Measurements from ENCODE around the gene MTUS2. TPM values are rescaled to one million over a fixed set of nuclear protein-coding genes. Genes with fewer than 3 reads are reported as not detected.
A peak's percentile ranks its signal among the peaks of the same experiment; 100 is the strongest.

The MTUS2 gene
- total RNA-seq, 2 donors from 2014 or later: 0.02 TPM; not detected in 1

DNA sequence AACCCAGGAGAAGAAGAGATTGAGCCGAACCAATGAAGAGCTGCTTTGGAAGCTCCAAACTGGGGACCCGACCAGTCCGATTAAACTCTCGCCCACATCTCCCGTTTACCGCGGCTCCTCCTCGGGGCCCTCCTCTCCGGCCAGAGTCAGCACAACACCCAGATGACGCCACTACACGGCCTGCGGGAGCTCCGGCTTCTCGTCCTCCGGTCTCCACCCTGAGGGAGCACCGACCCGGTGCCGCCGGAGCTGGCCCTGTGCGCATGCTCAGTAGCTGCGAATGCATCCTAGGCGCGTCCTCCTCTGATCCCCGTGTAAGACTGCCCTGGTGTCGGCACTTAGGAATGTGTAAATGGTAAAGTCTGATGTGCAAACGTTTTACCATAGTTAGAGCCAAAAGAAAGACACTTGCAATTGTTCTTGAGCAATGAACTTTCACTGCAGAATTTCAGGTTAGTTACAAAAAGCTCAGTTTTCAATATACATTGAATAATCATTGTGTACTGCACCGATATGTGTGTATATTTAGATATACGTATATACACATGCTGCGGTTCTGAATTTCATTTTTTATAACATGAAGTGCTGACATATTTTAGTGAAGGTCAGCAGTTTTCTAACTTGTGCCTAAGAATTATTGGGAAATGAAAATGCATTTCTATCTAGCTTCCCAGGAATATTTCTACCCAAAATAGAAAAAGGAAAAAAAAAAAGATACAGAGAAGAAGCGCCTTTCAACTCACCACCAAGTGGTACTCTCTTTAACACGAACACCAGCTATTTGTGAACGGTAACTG is 683.1 kb downstream of the MTUS2 start:
- ATAC-seq (replicated peaks in 1 of 2) (no peak), DNase-seq (no peak)
- peak overlapping the region; percentile 72 for H3K27ac Mint-ChIP-seq
- no peaks in the 10 kb centered on the region for H3K4me1 Mint-ChIP-seq (ENCODE audit: low read depth)
- H3K36me3 Mint-ChIP-seq (ENCODE audit: insufficient read depth in 2 of 2): no peaks in the 10 kb centered on the region
- no peak overlapping the region for H3K4me3 Mint-ChIP-seq
- H3K27me3 Mint-ChIP-seq (ENCODE audit: low read depth): peaks cover 11% of the 10 kb centered on the region
- H3K9me3 Mint-ChIP-seq: no peaks in the 10 kb centered on the region

DNA sequence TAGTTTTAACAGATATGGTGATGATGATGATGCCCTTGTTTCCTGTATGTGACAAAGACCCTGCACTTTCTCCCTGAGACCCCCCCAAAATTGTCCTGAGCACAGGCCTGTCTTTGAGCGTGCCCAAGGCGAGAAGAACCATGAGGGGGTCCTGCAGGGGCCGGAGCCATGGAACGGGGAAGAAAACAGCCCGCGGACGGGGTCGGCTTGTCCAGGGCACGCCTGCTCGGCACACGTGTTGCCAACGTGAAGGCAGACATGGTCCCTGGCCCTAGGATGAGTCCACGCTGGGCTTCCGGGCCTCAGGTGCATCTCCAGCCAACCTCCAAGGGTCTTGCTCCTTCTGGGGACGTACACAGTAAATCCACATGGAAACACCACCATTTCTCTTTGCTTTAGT is 684.6 kb downstream of the MTUS2 start:
- Mint-ChIP-seq H3K36me3 (ENCODE audit: insufficient read depth in 2 of 2) (no peaks in the 10 kb centered on the region), H3K27me3 (ENCODE audit: low read depth) (peaks cover 11% of the 10 kb centered on the region), H3K9me3 (no peaks in the 10 kb centered on the region), H3K4me1 (ENCODE audit: low read depth) (no peaks in the 10 kb centered on the region), H3K27ac (no peak overlapping the region), H3K4me3 (no peak overlapping the region)
- DNase-seq (no peak), ATAC-seq (replicated peaks in 1 of 2) (no peak)

DNA sequence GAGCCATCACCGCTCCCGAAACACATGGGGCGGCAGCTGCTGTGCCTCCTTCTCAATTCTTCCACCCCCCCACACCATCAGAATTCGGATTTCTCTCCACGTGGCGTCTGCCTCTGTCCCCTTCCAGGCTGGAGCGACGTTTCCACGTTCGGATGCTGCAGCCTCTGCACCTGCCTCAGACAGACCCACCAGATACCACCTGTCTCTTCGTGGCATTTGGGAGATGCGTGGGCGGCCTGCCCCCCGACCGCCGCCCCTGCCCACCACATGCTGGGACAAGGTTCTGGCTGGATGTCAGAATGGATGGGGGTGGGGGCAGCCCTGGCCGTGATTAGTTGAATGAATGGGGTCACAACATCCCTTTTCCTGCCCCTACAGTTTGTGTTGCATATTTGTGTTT is 685.4 kb downstream of the MTUS2 start:
- Mint-ChIP-seq H3K9me3 (no peaks in the 10 kb centered on the region), H3K4me1 (ENCODE audit: low read depth) (no peaks in the 10 kb centered on the region), H3K4me3 (no peak overlapping the region), H3K27me3 (ENCODE audit: low read depth) (peaks cover 11% of the 10 kb centered on the region), H3K27ac (no peak overlapping the region), H3K36me3 (ENCODE audit: insufficient read depth in 2 of 2) (no peaks in the 10 kb centered on the region)
- DNase-seq (no peak), ATAC-seq (replicated peaks in 1 of 2) (no peak)

DNA sequence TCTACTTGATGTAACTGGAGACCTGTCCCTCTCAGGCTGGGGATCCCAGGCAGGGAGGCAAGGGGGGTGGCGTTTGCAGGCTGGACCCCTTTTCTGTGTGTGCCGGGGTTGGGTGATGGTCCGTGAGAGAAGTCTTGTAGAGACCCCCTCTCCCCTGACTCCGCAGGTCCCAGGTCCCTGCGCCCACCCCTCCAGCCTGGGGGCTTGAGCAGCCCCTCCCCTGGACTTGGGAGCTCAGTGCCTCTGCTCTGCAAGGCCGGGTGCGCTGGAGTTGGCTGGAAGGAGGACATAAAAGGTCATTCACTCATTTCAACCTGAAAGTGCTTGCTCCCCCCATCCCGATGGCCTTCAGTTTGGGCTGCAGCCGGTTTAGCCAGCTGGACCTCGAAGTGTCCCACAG is 685.8 kb downstream of the MTUS2 start:
- Mint-ChIP-seq H3K27me3 (ENCODE audit: low read depth) (peaks cover 11% of the 10 kb centered on the region), H3K9me3 (no peaks in the 10 kb centered on the region), H3K27ac (no peak overlapping the region), H3K4me1 (ENCODE audit: low read depth) (no peaks in the 10 kb centered on the region), H3K36me3 (ENCODE audit: insufficient read depth in 2 of 2) (no peaks in the 10 kb centered on the region), H3K4me3 (no peak overlapping the region)
- DNase-seq: no peak
- no peak for ATAC-seq (replicated peaks in 1 of 2)

DNA sequence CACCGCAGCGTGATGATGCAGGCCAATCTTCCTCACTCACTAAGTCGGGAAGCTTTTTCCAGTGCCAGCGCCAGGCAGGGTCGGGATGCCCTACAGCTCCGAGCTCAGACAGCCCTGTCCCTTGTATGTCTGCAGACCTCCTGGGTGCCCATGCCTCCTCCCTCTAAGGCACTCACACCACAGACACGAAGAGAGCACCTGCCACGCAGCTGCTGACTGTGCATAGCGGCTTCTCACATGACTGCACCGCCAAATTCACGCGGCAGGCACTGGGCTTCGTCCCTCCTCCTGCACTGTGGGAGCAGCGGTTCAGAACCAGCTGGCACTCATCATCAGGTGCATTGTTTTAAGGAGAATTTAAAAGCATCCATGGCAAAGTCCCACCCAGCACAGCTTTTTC is 687.2 kb downstream of the MTUS2 start:
- no peak for DNase-seq
- no peaks in the 10 kb centered on the region for H3K9me3 Mint-ChIP-seq
- no peaks in the 10 kb centered on the region for H3K36me3 Mint-ChIP-seq (ENCODE audit: insufficient read depth in 2 of 2)
- no peak overlapping the region for H3K27ac Mint-ChIP-seq
- H3K4me1 Mint-ChIP-seq (ENCODE audit: low read depth): peaks cover 6% of the 10 kb centered on the region
- H3K27me3 Mint-ChIP-seq (ENCODE audit: low read depth): peaks cover 11% of the 10 kb centered on the region
- H3K4me3 Mint-ChIP-seq: no peak overlapping the region
- ATAC-seq (replicated peaks in 1 of 2): no peak

DNA sequence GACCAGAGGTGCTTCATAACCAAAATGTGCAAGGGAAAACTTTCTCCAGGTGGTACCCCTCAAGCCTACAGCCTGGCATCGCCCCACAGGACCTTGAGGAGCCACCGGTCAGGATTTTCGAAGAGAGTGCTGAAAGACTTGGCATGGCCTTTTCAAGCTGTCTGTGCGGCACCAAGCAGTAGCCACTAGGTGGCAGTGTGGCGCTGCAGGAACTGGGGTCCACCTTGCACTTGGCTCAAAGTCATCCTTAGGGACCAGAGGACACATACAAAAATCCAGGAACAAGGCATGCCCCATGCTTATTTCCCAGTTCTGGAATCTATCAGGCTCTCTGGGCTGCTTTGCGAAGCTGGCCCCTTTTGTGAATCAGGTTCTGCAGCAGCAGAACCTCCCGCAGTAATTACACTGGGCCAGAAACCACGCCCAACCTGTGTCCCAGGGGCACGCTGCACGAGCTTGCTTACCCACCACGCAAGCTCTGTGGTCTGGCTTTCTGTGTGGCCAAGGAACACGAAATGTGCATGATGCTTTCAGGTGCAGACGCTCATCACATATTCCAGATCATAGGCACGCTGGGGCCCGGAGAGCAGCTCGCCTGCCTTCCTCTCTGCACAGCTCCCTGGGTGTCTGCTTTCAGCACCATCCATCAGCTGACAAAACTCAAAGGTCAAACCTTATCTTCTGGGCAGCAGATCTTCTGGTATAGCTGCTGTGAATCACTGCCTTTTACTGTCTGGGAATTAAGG is 688.2 kb downstream of the MTUS2 start:
- peaks cover 7% of the 10 kb centered on the region for H3K4me1 Mint-ChIP-seq (ENCODE audit: low read depth)
- no peak overlapping the region for H3K4me3 Mint-ChIP-seq
- no peak overlapping the region for H3K27ac Mint-ChIP-seq
- DNase-seq (peak; percentile 68 to 74), ATAC-seq (replicated peaks in 1 of 2) (peak; percentile 64 to 65)
- H3K36me3 Mint-ChIP-seq (ENCODE audit: insufficient read depth in 2 of 2): peaks cover 0 to 3% of the 10 kb centered on the region in 2 donors
- no peaks in the 10 kb centered on the region for H3K9me3 Mint-ChIP-seq
- peaks cover 5% of the 10 kb centered on the region for H3K27me3 Mint-ChIP-seq (ENCODE audit: low read depth)

DNA sequence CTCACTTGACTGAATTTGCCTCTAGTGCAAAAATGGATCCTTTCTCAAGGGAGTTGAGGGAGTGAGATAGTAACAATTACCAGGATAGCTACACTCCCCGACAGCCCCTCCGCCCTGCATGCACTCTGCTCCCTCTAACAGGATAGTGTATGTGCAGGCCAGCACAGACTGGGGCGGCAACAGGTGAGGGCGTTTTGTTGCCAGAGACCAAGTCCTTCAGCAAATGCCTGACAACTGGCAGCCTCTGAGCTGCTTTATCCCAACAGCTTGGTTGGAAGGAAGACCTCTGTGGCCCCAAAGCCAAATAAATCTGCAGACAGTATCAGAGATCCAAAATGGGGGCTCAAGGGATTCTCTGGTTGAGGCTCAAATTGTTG is 688.7 kb downstream of the MTUS2 start:
- DNase-seq (no peak), ATAC-seq (replicated peaks in 1 of 2) (no peak)
- Mint-ChIP-seq H3K4me1 (ENCODE audit: low read depth) (peaks cover 13% of the 10 kb centered on the region), H3K9me3 (no peaks in the 10 kb centered on the region), H3K4me3 (no peak overlapping the region), H3K36me3 (ENCODE audit: insufficient read depth in 2 of 2) (peaks cover under 1 to 7% of the 10 kb centered on the region in 2 donors), H3K27me3 (ENCODE audit: low read depth) (peaks cover under 1% of the 10 kb centered on the region), H3K27ac (no peak overlapping the region)

DNA sequence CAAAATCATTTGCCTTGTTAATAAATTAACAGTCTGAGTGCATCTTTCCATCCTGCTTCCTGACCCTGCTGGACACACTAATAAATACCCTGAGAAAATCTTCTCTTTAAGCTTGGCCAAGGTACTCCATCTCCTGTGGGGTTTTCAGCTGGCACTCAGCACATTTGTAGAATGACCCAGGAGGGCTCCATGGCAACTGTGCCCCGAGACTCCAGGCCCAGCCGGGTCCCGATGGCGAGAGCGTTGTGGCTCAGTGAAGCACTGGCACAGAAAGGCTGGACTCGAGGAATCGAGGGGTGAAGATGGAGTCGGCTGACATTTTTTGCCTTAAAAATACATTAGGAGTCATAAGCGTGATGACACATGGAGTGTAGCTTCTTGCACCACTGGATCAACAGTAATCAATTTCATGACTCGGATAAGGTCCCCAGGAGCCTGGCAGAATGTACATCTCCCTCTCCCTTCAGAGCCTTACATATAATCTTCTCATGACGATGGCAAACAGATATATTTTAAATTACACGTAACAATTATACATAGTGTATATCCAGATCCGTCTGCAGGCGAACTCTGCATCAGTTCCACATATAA is 690.0 kb downstream of the MTUS2 start:
- peaks cover 3 to 9% of the 10 kb centered on the region in 2 donors for H3K36me3 Mint-ChIP-seq (ENCODE audit: insufficient read depth in 2 of 2)
- no peak overlapping the region for H3K27ac Mint-ChIP-seq
- no peak overlapping the region for H3K4me3 Mint-ChIP-seq
- no peak for ATAC-seq (replicated peaks in 1 of 2)
- H3K9me3 Mint-ChIP-seq: no peaks in the 10 kb centered on the region
- peaks cover 14% of the 10 kb centered on the region for H3K4me1 Mint-ChIP-seq (ENCODE audit: low read depth)
- DNase-seq: no peak
- no peaks in the 10 kb centered on the region for H3K27me3 Mint-ChIP-seq (ENCODE audit: low read depth)

DNA sequence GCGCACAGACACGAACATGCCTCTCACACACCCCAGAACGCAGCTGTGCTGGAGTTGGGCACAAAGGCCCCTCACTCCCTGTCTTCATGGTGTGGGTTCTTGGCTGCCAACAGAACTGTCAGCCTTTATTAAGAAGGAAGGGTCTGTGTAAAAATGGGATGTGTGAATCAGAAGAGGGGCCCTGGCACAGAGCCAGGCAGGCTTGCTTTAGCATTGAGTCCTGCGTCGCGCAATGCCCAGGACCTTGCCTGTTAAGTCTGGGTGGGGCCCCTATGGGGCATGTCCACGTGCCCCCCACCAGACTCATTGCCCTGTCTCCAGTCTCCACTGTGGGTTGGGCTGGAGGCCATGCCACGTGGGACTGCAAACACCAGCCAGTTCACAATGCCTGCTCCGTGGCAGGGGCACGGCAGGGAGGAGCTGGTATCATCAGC is 690.5 kb downstream of the MTUS2 start:
- H3K36me3 Mint-ChIP-seq (ENCODE audit: insufficient read depth in 2 of 2): peaks cover 3 to 9% of the 10 kb centered on the region in 2 donors
- no peaks in the 10 kb centered on the region for H3K27me3 Mint-ChIP-seq (ENCODE audit: low read depth)
- H3K4me1 Mint-ChIP-seq (ENCODE audit: low read depth): peaks cover 14% of the 10 kb centered on the region
- no peaks in the 10 kb centered on the region for H3K9me3 Mint-ChIP-seq
- no peak overlapping the region for H3K4me3 Mint-ChIP-seq
- no peak for DNase-seq
- H3K27ac Mint-ChIP-seq: no peak overlapping the region
- no peak for ATAC-seq (replicated peaks in 1 of 2)

DNA sequence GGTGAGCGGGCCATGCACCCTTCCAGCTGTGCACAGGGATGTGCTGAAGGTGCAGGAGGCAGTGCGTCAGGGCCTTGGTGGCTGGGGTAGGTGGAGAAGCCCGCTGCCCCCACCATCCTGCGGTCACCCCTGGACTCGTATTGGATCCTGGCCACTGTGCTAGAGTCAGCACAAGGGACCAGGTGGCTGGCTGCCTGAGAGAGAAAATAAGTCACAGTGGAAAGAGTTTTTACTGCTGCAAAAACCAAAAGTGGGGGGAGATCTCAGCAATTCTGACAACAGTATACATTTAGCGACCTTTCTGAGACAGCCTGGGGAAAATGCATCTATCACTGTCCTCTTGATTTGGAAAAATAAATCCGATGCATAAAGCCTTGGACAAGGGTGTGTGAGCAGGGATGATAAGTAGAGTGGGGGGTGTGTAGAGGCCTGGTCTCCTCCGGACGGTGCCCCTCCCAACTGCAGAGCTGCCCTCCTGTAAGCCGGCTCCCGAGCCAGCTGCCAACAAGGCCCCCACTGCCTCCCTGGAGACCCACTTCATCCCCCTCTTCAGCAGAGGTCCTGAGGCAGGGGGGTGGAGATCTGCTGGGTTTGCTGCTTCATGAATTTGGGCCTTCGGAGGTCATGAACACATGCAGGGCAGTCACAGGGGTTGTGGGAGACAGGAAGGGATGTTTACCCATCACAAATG is 691.1 kb downstream of the MTUS2 start:
- ATAC-seq (replicated peaks in 1 of 2): no peak
- DNase-seq: no peak
- Mint-ChIP-seq H3K4me1 (ENCODE audit: low read depth) (peaks cover 14% of the 10 kb centered on the region), H3K4me3 (no peak overlapping the region), H3K9me3 (no peaks in the 10 kb centered on the region), H3K36me3 (ENCODE audit: insufficient read depth in 2 of 2) (peaks cover 5 to 9% of the 10 kb centered on the region in 2 donors), H3K27ac (peak overlapping the region; percentile 54), H3K27me3 (ENCODE audit: low read depth) (no peaks in the 10 kb centered on the region)

DNA sequence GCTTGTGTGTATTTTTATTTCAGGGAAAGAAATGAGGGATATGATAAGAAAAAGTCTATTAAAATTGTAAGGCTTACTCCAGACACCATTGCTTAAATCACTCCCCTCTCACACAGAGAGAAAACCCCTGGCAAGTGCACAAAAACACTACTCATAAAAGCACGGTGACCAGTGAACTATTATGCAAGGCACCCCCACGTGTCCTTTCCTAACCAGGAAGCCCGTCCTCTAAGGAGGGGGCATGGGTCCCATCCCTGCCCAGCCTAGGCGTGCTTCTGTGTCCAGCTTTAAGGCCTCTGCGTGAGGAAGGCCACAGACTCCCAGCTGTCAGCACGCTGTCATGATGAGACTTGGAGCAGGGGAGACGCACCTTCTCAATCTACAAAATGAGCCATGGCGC is 691.8 kb downstream of the MTUS2 start:
- H3K27ac Mint-ChIP-seq: peak overlapping the region; percentile 54
- no peak for ATAC-seq (replicated peaks in 1 of 2)
- H3K4me3 Mint-ChIP-seq: no peak overlapping the region
- H3K9me3 Mint-ChIP-seq: no peaks in the 10 kb centered on the region
- peaks cover 14% of the 10 kb centered on the region for H3K4me1 Mint-ChIP-seq (ENCODE audit: low read depth)
- H3K36me3 Mint-ChIP-seq (ENCODE audit: insufficient read depth in 2 of 2): peaks cover 5 to 12% of the 10 kb centered on the region in 2 donors
- DNase-seq: no peak
- no peaks in the 10 kb centered on the region for H3K27me3 Mint-ChIP-seq (ENCODE audit: low read depth)

DNA sequence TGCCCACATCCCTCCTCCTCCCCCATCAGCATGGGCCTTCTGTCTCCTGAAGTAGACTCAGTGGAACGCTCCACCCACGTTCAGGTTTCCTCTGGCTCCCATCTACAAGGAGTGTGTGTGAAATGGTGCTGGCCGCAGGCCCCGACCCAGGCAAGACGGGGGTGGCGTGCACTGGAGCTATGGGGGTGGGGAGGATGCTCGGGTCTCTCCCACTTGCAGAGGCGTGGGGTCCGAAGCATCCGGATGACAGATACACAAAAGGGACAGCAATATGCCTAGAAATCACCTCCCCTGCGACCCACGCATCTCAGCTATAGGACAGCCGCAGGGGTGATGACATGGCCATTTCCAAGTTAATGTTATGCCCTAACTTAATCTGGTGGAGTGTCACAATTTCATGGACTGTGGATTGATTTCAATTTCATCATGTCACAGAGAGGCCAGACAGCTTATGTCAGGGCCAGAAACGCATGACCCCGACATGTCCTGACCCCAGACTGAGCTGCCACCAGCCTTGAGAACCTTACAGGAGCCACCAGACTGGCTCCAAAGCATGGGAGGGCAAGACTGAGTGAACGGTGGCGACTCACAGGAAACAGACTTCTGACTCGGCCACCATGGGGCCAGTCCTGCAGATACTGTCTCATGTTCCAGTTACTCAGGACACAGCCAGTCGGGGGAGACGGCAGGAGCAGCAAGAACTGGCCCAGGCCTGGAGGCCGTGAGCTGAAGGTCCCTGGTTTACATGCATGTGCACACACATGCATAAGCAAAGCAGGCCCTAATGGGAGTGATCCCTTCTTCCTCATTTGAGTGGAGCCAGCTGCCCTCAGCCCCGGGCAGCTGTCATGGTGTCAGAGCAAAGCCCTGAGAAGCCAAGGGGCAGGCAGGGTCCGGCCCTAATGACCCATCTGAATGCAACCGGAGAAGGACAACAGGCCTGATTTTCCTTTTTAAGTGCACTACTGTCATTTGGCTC is 693.2 kb downstream of the MTUS2 start:
- no peak overlapping the region for H3K27ac Mint-ChIP-seq

More for the DNA sequence above, 693.2 kb downstream of the MTUS2 start:
- Mint-ChIP-seq H3K27me3 (ENCODE audit: low read depth) (no peaks in the 10 kb centered on the region), H3K36me3 (ENCODE audit: insufficient read depth in 2 of 2) (peaks cover 5 to 12% of the 10 kb centered on the region in 2 donors), H3K4me3 (no peak overlapping the region), H3K9me3 (no peaks in the 10 kb centered on the region), H3K4me1 (ENCODE audit: low read depth) (peaks cover 14% of the 10 kb centered on the region)
- ATAC-seq (replicated peaks in 1 of 2) (peak in 1 of 2 donors; percentile 5), DNase-seq (no peak)

All from activated T-cell treated with anti-CD3 and anti-CD28 coated beads, Interleukin-2, amount 50 U/mL, for 72 hours (primary cell).